ENCODE results near the gene PRR3. TPM values are rescaled to one million over a fixed set of nuclear protein-coding genes. Genes with fewer than 3 reads are reported as not detected.

Gene PRR3
- total and polyA plus RNA-seq, 2 of the 13 experiments (the other 11 are each of a cell fraction or from before 2014, with no cell fraction given) = 14.6 to 21.2 TPM

- POLR2A ChIA-PET = interaction anchor here (0.9 to 1.6 kb wide), 5 partner anchors 9 to 94 kb away, joined by 3 to 5 read pairs (median 4); no protein-coding TSS in a partner anchor
- no peaks in the 10 kb centered on the region; a peak in 1 of 5 replicates for H3K27me3 ChIP-seq (ENCODE audit: control insufficient read depth in 1 of 2, insufficient read depth in 2 of 2, low read length in 2 of 2)
- CTCF ChIA-PET (ENCODE audit: low intra/inter-chr PET ratio, low total read pairs) = no interaction called here
Observed at GRCh38 chr6:30520522-30520921, 36.6 kb upstream of the PRR3 start.

More at GRCh38 chr6:30520522-30520921, 36.6 kb upstream of the PRR3 start:
- no peaks in the 10 kb centered on the region for H4K20me1 ChIP-seq (ENCODE audit: insufficient read depth, low read length)
- DNase-seq (ENCODE audit: low spot score) (no peak), FAIRE-seq (no peak), ATAC-seq (no peak)
- TF ChIP-seq ZNF75D (CRISPR knock-in tag; IDR thresholded peaks at IDR 0.05; ENCODE audit: borderline replicate concordance) (0 out of 2 replicates have a peak, but pooled peaks have one; percentile 65), PHF21A (CRISPR knock-in tag; IDR thresholded peaks at IDR 0.05) (0 out of 2 replicates have a peak, but pooled peaks have one; percentile 35), USF2 (IDR thresholded peaks at IDR 0.05; ENCODE audit: low read depth, low read length) (no peak), USF2 (CRISPR knock-in tag; IDR thresholded peaks at IDR 0.05; ENCODE audit: borderline replicate concordance) (no peak)
- TF ChIP-seq, protein P1, sequence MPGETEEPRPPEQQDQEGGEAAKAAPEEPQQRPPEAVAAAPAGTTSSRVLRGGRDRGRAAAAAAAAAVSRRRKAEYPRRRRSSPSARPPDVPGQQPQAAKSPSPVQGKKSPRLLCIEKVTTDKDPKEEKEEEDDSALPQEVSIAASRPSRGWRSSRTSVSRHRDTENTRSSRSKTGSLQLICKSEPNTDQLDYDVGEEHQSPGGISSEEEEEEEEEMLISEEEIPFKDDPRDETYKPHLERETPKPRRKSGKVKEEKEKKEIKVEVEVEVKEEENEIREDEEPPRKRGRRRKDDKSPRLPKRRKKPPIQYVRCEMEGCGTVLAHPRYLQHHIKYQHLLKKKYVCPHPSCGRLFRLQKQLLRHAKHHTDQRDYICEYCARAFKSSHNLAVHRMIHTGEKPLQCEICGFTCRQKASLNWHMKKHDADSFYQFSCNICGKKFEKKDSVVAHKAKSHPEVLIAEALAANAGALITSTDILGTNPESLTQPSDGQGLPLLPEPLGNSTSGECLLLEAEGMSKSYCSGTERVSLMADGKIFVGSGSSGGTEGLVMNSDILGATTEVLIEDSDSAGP (CRISPR knock-in tag; IDR thresholded peaks at IDR 0.05; ENCODE audit: borderline replicate concordance) = peak; percentile 31; the same call in 1 of the 2 replicates
- no peak overlapping the region for H3K27ac ChIP-seq (ENCODE audit: extremely low read length, insufficient read depth, low read length)
- no peak overlapping the region for H3K4me3 ChIP-seq (replicated peaks in 1 of 3; ENCODE audit: insufficient read depth in 1 of 3, low read depth in 2 of 3, low read length in 3 of 3)
- no peaks in the 10 kb centered on the region for H3K79me2 ChIP-seq (ENCODE audit: insufficient read depth, low read length)
- intact Hi-C loops (cut with micrococcal nuclease; ENCODE audit: unreplicated experiment) = no loop called here
- H3K36me3 ChIP-seq (replicated peaks in 1 of 2; ENCODE audit: control insufficient read depth in 1 of 2, insufficient read depth in 2 of 2, low read length in 2 of 2) = no peaks in the 10 kb centered on the region
- no TSS peak for BruUV-seq (replicated peaks)
- in situ Hi-C loops (cut with HindIII; ENCODE audit: extremely low pct_ligation_motif_present, low pct_unique_long_range_greater_than_20kb) = no loop called here
- no peaks in the 10 kb centered on the region for H3K9me3 ChIP-seq (ENCODE audit: low read length)
- no peak overlapping the region for H3K9ac ChIP-seq (ENCODE audit: insufficient read depth, low read depth, low read length)
- peaks cover 39% of the 10 kb centered on the region for H3K4me1 ChIP-seq (ENCODE audit: insufficient read depth, low read length)
- H3K4me2 ChIP-seq (ENCODE audit: low read depth, low read length) = no peak overlapping the region
- WGBS (ENCODE audit: low lambda C conversion rate) = 95% methylated on average over 6 of the region's 6 CpGs
- H2AFZ ChIP-seq (ENCODE audit: low read length) = no peak overlapping the region
